D721Med (cell line): ENCODE results near the gene SLC38A10.

Experiments used
- DNase-seq: peaks from one replicate; pipeline ENCODE4 v3.0.0; 2011; ENCODE audit warnings: low spot score; ENCODE audit not compliant: insufficient read length
- FAIRE-seq: peaks from 2 replicates; lab custom pipeline; 2011; peaks lifted over from hg19 to GRCh38; lab: Jason Lieb, UNC
- TF ChIP-seq, protein P1 (sequence below): IDR thresholded peaks from 2 replicates; pipeline ENCODE4 v1.5.1; 2012; ENCODE audit warnings: mild to moderate bottlenecking, control low read depth; ENCODE audit not compliant: insufficient read depth; ENCODE audit errors: missing control alignments

Gene SLC38A10

DNA sequence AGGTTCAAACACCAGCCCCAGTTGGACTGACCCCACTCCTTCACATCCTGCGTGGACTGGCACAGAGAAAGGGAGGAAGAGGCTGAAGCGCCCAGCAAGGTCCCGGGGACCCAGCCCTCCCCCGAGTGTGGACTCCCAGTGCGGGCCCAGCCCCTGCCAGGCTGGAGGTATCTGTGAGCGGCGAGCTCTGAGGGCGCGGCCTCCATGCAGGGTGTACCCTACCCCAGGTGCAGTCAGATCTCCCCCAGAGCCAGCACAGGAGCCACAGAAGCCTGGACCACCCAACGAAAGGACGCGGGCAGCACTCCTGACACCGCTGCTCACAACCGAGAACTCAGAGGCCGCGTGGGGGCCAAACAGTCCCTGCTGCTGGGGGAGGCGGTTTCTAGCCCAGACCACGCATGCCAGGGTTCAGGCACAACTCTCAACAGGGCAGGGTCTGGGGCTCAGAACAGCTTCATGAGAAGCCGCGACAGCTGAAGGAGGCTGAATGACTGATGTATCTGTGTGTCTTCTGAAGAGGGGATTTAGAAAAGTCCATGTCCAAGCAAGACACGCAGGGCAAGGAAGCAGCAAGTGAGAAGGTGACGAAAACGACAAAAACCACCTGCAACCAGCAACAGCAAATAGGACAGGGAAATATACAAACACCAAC lies 8.5 kb downstream of the SLC38A10 start:
- TF ChIP-seq, protein P1, sequence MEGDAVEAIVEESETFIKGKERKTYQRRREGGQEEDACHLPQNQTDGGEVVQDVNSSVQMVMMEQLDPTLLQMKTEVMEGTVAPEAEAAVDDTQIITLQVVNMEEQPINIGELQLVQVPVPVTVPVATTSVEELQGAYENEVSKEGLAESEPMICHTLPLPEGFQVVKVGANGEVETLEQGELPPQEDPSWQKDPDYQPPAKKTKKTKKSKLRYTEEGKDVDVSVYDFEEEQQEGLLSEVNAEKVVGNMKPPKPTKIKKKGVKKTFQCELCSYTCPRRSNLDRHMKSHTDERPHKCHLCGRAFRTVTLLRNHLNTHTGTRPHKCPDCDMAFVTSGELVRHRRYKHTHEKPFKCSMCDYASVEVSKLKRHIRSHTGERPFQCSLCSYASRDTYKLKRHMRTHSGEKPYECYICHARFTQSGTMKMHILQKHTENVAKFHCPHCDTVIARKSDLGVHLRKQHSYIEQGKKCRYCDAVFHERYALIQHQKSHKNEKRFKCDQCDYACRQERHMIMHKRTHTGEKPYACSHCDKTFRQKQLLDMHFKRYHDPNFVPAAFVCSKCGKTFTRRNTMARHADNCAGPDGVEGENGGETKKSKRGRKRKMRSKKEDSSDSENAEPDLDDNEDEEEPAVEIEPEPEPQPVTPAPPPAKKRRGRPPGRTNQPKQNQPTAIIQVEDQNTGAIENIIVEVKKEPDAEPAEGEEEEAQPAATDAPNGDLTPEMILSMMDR, result no peak
- DNase-seq (no peak), FAIRE-seq (no peak)

DNA sequence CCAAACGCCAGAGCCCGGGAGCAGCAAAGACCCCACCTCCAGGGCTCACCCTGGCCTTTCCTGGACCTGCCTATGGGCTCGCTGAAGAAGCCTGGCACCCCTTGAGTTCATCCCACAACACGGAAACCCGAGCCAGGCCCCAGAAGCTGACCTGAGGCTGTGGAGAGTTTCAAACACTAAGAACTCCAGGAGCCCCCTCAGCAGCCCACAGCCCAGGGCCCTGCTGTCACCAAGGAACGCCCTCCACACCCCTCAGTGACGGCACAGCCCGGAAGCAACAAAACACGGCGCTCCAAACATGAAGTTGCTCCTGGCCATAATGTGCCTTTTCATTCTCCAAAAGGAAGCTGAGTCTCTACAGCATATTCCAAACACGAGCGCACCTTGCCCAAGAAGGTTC lies 9.2 kb downstream of the SLC38A10 start:
- DNase-seq (no peak), FAIRE-seq (no peak)
- TF ChIP-seq, protein P1, result no peak

DNA sequence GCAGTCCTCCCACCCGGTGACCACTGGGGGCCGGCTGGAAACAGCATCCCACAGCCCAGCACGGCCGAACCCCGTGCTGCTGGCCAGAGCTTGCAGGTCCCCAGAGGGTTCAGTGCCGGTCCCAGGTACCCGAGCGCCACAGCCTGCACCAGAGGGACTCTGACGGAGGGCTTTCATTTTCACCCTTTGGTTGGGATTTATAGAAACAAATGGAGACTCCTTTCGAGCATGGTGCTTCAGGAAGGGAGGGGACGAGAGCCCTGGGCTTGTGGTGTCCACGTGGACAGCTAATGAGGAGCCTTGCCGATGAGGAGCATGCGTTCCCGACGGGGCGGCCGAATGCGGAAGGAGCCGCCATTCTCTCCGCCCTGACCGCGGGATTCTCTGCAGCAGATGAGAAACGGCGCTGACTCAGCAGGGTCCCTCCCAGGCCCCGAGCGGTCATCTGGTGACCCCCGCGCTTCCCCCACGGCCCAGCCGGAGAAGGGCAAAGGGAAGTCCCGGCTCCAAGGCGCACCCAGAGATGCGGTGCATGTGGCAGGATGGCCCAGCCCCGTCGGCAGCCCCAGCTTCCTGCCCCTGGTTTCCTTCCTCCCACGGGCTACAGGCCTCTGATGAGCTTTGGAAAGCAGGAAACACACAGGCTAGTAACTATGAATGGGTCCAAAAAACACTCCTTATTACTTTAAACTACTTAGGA lies 9.8 kb downstream of the SLC38A10 start:
- FAIRE-seq, result no peak
- TF ChIP-seq, protein P1, result no peak
- DNase-seq, result no peak

DNA sequence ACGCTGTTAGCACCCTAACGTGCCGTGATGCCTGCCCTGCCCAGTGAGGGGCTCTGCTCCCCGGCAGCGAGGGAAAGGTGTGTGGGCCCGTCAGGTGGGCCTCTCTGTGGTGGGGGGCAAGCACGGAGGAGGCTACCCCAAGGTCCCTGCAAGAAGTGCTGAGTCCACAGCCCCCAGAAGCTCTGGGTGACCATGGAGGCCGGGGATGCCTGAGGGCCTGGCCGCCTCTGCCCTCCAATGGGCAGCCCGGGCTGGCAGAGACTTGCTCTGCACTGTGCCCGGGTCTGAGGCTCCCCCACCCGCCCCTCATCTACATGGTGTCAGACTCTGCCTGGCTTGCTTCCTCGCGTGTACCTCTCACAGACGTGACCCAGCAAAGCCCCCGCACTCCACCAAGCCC lies 12.2 kb downstream of the SLC38A10 start:
- no peak for FAIRE-seq
- no peak for DNase-seq
- TF ChIP-seq, protein P1, result no peak

DNA sequence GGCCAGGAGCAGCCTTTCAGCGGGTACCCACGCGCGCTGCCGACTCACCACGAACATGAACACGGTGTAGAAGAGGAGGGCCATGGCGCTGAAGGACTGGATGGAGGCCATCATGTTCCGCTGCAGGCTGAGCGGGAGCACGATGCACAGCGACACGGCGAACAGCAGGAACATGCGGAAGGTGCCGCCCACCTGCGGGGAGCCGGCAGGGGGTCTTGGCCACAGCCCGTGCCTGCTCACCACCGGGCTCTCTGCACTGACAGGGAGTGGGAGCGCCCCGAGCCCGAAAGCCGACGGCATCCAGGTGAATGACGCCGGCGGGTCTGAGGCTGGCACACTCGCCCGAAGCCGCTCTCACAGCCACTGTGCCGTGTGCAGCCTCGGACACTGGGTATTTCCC lies 13.0 kb downstream of the SLC38A10 start:
- TF ChIP-seq, protein P1, result no peak
- FAIRE-seq, result no peak

DNA sequence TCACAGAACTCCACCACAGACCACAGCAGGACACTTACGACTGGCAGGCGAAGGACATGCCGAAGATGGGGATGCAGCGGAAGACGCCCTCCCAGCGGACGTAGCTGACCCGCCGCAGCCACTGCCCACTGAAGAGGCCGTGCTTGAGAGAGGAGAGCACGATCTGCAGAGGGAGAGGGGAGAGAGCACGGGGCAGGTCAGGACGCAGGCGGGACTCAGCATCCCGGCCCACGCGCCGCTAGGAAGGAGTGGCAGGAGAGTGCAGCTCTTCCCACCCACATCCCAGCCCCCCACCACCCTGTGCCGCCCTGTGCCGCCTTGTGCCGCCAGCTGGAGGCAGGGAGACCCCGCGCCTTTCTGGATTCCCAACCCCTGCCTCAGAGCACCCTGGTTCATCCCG lies 14.5 kb downstream of the SLC38A10 start:
- FAIRE-seq, result no peak
- TF ChIP-seq, protein P1, result no peak
- DNase-seq, result no peak

More for the DNA sequence above, 13.0 kb downstream of the SLC38A10 start:
- DNase-seq, result no peak
